ENCODE data around the gene CLN5.

GRCh38 chr13:77026861-77027621, 35.2 kb downstream of the CLN5 start, which contains the start of gene FBXL3:
- TF ChIP-seq CTCF (IDR thresholded peaks at IDR 0.05) (no peak), POLR2A (IDR thresholded peaks at IDR 0.05) (peak; percentile 44 to 82), EP300 (IDR thresholded peaks at IDR 0.05) (peak; percentile 15 to 94)

Measured in tibial nerve (tissue), 4 donors.